ENCODE measurements around the gene AGAP1. TPM values are rescaled to one million over a fixed set of nuclear protein-coding genes. Genes with fewer than 3 reads are reported as not detected.

The AGAP1 gene
- total RNA-seq, 2 donors from 2014 or later, result 16.1 to 40.1 TPM

- 5% methylated on average over 3 of the region's 3 CpGs for WGBS
- Histone ChIP-seq H3K4me1 (replicated peaks) (no peaks in the 10 kb centered on the region), H3K27ac (no peak overlapping the region), H3K36me3 (no peaks in the 10 kb centered on the region), H3K9me3 (no peaks in the 10 kb centered on the region), H3K4me3 (no peak overlapping the region), H3K27me3 (replicated peaks; ENCODE audit: insufficient read depth) (no peaks in the 10 kb centered on the region)
- TF ChIP-seq, protein P1, sequence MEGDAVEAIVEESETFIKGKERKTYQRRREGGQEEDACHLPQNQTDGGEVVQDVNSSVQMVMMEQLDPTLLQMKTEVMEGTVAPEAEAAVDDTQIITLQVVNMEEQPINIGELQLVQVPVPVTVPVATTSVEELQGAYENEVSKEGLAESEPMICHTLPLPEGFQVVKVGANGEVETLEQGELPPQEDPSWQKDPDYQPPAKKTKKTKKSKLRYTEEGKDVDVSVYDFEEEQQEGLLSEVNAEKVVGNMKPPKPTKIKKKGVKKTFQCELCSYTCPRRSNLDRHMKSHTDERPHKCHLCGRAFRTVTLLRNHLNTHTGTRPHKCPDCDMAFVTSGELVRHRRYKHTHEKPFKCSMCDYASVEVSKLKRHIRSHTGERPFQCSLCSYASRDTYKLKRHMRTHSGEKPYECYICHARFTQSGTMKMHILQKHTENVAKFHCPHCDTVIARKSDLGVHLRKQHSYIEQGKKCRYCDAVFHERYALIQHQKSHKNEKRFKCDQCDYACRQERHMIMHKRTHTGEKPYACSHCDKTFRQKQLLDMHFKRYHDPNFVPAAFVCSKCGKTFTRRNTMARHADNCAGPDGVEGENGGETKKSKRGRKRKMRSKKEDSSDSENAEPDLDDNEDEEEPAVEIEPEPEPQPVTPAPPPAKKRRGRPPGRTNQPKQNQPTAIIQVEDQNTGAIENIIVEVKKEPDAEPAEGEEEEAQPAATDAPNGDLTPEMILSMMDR (IDR thresholded peaks at IDR 0.05), result peak; percentile 33 to 82 (median 68)
- TF ChIP-seq POLR2A (IDR thresholded peaks at IDR 0.05) (no peak), POLR2AphosphoS5 (IDR thresholded peaks at IDR 0.05) (no peak)
- intact Hi-C loops (cut with DNase I), result loop anchor here (2.0 kb wide), 2 partner anchors 77 to 153 kb away; no protein-coding TSS in a partner anchor
- peak; percentile 46 for DNase-seq (ENCODE audit: low spot score)
Measured at GRCh38 chr2:235594041-235594440, 100.2 kb downstream of the AGAP1 start.

DNA sequence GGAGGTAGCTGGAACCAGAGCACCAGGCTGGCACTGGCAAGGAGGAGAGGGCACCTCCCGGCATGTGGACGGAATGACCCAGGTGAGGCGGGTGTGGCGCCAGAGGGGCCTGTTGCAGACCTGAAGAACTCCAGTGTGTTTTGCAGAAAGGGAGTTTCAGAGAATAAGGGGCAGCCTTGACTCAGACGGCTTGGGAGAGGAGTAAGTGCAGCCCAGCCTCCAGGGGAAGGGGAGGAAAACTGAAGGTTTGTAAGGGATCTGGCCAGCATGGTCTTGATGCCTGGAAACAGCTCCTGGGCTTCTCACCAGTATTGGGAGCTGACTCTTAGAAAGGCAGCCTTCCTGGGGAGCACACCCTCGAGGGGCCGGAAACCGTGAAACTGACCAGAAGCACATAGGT is 101.1 kb downstream of the AGAP1 start:
- no peaks in the 10 kb centered on the region for H3K9me3 ChIP-seq

DNA sequence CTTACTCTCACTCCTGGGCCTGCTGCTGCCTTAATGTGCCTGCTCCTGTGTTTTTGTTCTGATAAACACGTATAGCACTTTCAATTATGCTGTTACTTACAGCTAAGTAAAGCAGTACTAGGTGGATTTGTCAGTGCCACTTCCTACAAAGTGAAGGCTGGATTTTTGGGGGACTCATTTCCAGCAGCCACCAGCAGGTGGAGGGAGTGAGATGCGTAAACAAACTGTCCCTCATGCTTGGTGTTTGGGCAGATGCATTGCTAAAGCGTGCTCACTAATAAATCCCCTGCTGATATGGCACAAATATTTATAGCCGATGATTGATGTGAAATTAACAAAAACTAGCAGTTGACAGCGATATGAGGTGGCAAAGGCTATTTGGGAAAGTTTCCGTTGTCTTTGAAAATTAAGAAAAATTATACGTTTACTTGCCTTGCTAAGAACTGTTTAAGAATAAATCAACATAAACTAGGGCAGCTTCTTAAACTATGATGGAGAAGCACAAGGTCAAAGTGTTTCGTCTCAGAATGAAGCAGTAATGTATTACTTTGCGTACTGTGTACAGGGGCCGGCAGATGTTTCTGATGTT is 101.7 kb downstream of the AGAP1 start:
- no peaks in the 10 kb centered on the region for H3K9me3 ChIP-seq
- H3K4me3 ChIP-seq, result no peak overlapping the region
- 44% methylated on average over 10 of the region's 10 CpGs for WGBS
- H3K27ac ChIP-seq, result no peak overlapping the region
- H3K27me3 ChIP-seq (replicated peaks; ENCODE audit: insufficient read depth), result no peaks in the 10 kb centered on the region
- H3K4me1 ChIP-seq (replicated peaks), result no peaks in the 10 kb centered on the region
- intact Hi-C loops (cut with DNase I), result loop anchor here (2.0 kb wide), 2 partner anchors 75 to 151 kb away; no protein-coding TSS in a partner anchor
- TF ChIP-seq POLR2AphosphoS5 (IDR thresholded peaks at IDR 0.05) (peak; percentile 31), POLR2A (IDR thresholded peaks at IDR 0.05) (no peak)
- TF ChIP-seq, protein P1 (IDR thresholded peaks at IDR 0.05), result peak; percentile 79 to 82 (median 82)
- H3K36me3 ChIP-seq, result no peaks in the 10 kb centered on the region
- DNase-seq (ENCODE audit: low spot score), result peak; percentile 53

More for the DNA sequence above, 101.1 kb downstream of the AGAP1 start:
- no peaks in the 10 kb centered on the region for H3K36me3 ChIP-seq
- H3K27ac ChIP-seq, result no peak overlapping the region
- no peaks in the 10 kb centered on the region for H3K4me1 ChIP-seq (replicated peaks)
- no peak for DNase-seq (ENCODE audit: low spot score)
- H3K4me3 ChIP-seq, result no peak overlapping the region
- TF ChIP-seq POLR2AphosphoS5 (IDR thresholded peaks at IDR 0.05) (no peak), POLR2A (IDR thresholded peaks at IDR 0.05) (no peak)
- TF ChIP-seq, protein P1 (IDR thresholded peaks at IDR 0.05), result no peak
- H3K27me3 ChIP-seq (replicated peaks; ENCODE audit: insufficient read depth), result no peaks in the 10 kb centered on the region
- intact Hi-C loops (cut with DNase I), result loop anchor here (2.0 kb wide), 2 partner anchors 76 to 152 kb away; no protein-coding TSS in a partner anchor
- WGBS, result 83% methylated on average over 8 of the region's 8 CpGs

DNA sequence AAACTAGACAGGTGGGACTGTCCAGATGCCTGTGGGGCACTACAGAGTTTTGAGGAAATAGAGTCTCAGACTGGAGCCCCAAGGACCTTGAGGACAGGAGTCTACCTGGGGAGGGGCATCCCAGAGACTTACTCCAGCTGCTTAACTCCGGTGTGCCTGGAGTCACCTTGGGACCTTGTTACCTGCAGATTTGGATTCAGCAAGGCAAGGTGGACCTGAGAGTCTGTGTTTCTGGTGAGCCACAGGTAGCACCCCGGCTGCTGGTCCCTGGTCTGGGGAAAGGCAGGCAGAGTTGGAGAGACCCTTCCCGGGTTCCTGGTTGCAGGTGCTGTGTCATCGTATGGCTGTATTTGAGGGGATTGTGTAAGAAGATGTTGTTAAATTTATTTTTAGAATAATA is 102.4 kb downstream of the AGAP1 start:
- Histone ChIP-seq H3K36me3 (no peaks in the 10 kb centered on the region), H3K4me3 (no peak overlapping the region), H3K27me3 (replicated peaks; ENCODE audit: insufficient read depth) (no peaks in the 10 kb centered on the region), H3K27ac (no peak overlapping the region), H3K4me1 (replicated peaks) (no peaks in the 10 kb centered on the region), H3K9me3 (no peaks in the 10 kb centered on the region)
- intact Hi-C loops (cut with DNase I), result no loop called here
- 92% methylated on average over 4 of the region's 4 CpGs for WGBS
- no peak for DNase-seq (ENCODE audit: low spot score)
- TF ChIP-seq POLR2A (IDR thresholded peaks at IDR 0.05), result no peak
- TF ChIP-seq, protein P1 (IDR thresholded peaks at IDR 0.05), result no peak
- TF ChIP-seq POLR2AphosphoS5 (IDR thresholded peaks at IDR 0.05), result no peak

DNA sequence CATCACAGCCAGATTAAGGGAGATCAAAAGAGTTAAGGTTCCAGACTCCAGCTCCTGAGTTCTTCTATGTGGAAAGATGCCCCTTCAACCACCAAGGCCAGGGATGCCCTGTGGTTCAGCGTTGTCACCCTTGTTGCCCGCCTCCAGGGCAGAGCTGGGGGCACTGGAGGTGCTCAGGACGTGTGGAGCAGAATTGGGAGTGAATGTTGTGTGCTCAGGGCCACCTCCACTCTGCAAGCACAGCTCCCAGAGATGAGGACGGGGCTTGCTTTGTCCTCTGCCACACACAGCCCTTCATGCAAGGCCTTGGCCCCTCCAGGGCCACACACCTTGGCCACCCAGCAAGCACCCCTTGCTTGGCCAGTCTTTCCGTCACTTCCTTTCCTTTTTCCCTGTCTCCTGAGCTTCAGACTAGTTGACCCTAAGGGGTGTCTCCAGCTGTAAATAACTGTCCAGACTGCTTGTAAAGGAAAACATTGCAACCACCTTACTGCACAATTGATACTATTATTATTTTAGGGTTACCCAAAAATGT is 103.3 kb downstream of the AGAP1 start:
- TF ChIP-seq, protein P1 (IDR thresholded peaks at IDR 0.05), result no peak
- TF ChIP-seq POLR2AphosphoS5 (IDR thresholded peaks at IDR 0.05), result no peak
- no peak for TF ChIP-seq POLR2A (IDR thresholded peaks at IDR 0.05)
- 95% methylated on average over 2 of the region's 5 CpGs for WGBS
- no peaks in the 10 kb centered on the region for H3K4me1 ChIP-seq (replicated peaks)
- H3K4me3 ChIP-seq, result no peak overlapping the region
- no peaks in the 10 kb centered on the region for H3K9me3 ChIP-seq
- no peak overlapping the region for H3K27ac ChIP-seq
- no peaks in the 10 kb centered on the region for H3K27me3 ChIP-seq (replicated peaks; ENCODE audit: insufficient read depth)
- no peaks in the 10 kb centered on the region for H3K36me3 ChIP-seq
- intact Hi-C loops (cut with DNase I), result no loop called here
- DNase-seq (ENCODE audit: low spot score), result no peak
